Fibroblast of skin of left biceps (primary cell): ENCODE measurements around the gene SLAMF9.
A peak's percentile ranks its signal among the peaks of the same experiment; 100 is the strongest.

Experiments used
- DNase-seq, 2 experiments: peaks; one replicate each; pipeline ENCODE4 v3.0.0-alpha.2; 2013; ENCODE audit warnings: low read depth in 2 of 2

SLAMF9 gene

DNA sequence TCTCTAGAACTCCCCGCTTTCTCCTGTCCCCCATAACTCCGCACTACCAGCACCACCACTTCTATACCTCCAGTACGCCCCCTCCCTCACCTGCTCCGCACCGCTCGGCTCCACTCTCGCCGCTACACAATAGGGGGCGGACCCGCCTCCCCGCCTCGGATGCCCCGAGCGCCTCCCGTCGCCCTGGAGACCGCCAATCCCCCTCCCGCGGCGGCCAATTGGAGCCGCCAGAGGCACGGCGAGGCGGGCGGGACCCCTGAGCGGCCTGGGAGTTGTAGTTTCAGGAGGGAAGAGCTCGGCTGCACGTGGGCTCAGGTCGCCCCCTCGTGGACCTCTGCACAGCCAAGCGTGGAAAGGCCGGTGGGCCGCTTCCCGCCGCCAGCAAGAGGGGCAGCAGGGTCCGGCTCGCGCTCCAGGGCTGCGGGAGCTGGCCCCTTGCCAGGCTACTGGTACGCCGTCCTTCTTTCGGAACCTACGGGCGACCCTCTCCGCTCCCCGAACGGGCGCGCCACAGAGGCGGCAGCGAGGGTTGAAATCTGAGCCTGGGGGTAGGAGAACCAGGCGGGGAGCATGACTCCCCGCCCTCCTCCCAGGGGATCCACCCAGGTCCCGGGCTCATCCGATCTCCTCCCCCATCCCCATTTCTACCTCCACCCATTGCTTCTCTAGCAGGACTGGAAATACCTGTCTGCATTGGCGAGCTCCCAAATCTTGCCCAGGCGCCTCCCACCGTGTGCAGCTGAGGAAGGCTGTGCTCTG is 8.4 kb downstream of the SLAMF9 start, which contains the start of gene IGSF9:
IGSF9 (minus strand) TSS at position 131 of the 759 bp plus-strand sequence. CDS start 2,159 bp downstream, outside the sequence.
- DNase-seq: peak in 1 of 2 experiments; percentile 42

DNA sequence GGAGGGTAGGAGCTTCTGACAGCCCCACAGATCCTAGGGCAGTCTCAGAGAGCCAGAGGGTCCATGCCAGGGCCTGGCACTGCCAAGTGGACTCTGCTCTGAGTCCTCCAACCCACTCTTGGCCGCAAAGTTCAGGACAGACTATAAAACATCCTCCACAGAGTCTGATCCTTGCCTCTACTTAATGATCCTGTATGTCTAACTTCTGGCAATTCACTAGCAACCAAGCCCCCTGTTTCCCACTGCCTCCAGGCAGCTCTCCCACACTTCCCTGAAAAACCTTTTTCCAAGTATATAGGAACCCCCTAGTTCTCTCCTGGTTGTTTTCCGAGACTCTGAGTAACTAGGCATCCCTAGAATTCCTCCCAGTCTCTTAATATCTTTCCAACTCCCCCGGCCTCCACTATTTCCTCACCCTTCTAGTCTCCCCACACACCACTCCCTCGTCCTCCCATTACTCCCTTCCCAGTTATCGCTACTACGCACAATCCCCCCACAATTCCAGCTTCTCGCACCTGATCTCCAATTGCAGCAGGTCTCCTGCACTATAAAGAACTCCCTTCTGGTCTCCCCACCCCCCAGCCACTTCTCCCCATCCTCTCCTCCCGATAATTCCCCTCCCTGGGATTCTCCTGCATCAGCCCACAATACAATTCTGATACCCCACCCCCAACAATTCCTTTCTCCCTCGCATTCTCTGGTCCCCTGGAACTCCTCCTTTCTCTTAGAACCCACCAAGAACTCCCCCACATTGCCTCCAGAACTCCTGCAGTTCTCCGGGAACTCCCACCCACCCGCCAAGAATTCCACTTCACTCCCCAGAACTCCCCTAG is 9.2 kb downstream of the SLAMF9 start:
- no peak for DNase-seq

DNA sequence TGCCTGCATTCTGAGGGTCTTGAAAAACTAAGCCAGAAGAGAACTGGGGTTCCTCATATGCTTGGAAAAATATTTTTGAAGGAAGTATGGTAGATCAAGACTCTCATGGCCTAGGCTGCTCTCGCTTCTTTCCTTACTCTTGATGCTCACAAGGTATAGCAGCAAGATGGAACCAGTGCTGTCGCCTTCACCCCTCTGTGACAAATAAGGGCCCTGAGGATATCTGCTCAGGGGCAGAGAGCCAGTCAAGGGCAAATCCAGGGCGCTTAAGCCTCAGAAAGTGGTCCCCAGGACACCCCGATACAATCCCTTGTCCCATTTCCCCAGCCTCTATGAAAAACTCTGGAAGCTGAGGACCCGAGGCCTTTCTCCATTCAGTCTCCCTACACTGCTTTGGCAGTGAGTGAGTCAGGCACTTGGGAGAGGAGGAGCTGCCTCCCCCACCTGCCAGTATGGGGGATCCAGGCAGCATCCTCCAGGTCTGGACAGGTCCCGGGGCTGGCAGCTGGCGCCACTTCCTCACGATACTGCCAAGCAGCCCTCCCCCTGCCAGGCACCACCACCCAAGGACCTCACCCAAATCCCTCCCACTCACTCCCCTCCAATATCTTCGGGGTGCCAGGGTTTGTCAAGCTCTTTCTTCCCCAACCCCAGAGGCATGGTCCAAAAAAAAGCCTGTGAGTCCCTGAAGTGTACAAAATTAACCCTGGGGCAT is 10.0 kb downstream of the SLAMF9 start:
- DNase-seq: no peak

DNA sequence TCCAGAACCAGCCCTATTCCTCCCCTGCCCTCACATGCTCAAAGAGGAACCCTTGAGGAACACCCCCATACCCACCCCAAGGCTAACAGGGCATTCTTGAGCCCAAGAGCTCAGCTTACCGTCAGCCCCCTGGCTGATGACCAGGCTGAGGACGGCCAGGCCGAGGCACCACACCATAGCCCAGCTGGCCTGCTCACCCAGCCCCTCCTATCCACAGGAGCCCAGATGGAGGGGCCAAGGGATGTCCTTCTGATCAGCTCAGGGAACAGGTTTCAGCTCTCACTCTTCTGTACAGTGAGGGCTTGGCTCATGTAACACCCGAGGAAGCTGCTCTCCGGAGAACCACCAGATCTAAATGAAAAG is 10.8 kb downstream of the SLAMF9 start:
- no peak for DNase-seq

DNA sequence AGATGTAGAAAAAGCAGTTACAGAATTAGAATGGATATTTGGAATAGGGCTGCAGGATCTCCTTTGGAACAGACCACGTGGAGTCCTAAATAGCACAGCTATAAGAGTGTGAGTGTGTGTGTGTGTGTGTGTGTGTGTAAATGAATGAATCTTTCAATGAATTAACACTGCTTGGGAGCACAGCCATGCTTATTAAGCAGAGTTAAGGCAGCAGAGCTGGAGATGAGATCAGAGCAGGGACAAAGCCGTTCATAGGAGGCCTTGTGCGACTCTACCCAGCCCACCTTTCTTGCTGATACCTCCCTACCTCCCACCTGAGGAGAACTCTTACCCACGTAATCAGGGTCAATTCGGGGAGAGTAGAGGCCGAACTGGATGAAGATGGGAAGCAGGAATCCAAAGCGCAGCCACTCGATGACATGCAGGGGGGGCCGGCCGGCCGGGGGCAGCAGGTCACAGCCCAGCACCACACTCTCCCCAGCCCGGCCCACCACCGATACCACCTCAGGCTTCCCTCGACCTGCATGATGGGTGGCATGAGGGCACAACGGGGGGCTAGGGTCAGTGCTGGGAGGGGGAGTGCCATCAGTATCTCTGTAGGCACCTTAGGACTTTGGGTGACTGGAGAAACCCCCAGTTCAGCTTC is 11.3 kb downstream of the SLAMF9 start:
- DNase-seq: no peak

DNA sequence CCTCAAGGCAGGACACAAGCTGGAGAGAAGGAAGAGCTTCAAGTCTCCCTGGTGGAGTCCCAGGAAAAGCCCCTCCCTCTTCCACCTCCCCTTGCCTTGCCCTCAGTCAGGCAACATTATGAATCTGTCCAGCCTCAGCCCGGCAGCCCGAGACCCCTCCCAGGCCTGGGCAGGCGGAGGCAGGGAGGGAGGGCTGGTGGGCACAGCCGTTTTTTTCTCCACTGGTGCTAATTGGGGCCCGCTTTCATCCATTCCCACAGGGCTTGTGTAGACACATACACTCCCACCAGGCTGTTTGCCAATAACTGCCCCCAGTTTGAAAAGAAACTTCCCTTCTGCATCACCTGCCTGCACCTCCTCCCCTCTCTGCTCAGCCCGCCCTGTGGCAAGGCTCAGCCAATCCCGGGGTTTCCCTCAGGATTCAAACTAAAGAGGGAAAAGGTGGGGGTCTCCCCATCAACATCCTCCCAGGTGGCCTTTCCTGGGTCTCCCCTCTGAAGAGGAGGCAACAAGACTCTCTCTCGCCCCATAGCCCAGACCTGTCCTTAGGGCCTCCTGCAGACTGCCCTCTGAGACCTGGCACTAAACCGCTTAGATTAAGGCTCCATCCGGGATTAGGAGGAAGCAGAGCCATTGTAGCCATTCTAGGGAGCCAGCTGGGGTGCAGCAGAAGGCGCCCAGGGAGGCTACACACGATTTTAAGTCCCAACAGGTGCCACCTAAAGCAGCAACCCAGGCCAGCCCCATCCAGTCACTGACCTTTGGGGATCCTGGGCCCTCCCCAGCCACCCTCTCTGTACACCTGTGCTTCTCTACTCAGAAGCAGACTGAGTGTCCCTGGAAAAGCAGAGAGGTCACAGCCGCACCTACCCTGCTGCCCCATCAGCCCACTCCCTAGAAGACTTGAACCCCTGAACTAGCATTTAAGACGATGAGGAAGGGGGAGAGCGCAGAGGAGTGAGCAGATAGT is 12.2 kb downstream of the SLAMF9 start:
- DNase-seq: no peak

DNA sequence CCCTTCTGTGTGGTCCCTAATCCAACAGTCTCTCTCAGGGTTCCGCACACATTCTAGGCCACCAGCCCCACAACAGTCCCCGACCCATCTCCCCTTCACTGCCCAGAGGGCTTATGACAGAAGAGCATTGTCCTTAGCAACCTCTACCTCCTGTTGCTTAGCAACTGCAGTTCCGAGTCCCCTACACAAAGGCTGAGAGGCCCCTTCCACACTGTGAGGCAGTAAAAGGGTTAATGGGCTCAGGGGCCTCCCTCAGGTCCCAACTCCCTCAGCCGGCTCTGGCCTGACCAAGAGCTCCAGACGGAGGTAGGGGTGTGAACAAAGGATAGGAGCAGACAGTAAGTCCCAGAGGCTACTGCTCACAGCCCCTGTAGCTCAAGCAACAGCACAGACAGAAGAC is 12.9 kb downstream of the SLAMF9 start:
- DNase-seq: no peak

DNA sequence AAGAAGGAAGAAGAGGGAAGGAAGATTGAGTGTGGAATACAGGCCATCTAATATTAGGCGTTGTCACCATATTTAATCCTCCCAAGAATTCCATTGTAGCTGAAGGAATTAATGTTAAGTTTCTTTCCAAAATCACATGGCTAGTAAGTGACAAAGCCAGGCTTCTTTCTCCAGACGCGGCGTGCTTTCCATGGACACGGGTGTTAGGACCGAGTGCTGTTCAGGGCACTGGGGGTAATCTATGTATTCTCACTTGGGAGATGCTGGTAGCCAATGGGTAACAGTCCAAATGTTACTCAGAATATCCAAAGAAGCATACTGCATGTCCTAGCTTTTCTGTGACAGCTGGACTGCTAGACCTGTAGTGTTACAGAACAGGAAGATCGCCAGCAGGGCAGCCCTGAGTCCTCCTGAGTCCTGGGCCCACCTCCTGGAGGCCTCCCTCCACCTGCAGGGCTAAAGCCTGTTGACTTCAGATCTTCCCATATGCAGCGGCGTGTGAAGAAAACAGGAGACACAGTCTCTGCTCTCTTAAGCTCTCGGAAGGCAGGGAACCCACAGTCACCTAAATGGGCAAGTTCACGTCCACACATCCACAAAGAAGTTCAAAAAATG is 13.9 kb downstream of the SLAMF9 start:
- no peak for DNase-seq

DNA sequence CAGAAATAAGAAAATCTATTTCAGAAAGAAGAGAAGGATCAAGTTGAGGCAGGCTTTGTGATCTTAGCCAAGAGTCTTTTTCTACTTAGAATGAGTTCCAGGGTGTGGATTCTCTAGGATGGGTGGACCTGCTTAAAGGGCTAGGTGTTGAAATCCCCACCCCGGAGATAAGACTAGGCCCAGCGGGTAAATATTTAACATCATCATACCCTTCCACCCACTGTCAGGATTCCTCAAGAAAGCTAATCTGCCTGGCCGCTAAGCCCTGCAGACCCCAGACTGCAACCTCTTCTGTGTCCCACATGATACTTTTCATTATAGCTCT is 14.4 kb downstream of the SLAMF9 start:
- no peak for DNase-seq

DNA sequence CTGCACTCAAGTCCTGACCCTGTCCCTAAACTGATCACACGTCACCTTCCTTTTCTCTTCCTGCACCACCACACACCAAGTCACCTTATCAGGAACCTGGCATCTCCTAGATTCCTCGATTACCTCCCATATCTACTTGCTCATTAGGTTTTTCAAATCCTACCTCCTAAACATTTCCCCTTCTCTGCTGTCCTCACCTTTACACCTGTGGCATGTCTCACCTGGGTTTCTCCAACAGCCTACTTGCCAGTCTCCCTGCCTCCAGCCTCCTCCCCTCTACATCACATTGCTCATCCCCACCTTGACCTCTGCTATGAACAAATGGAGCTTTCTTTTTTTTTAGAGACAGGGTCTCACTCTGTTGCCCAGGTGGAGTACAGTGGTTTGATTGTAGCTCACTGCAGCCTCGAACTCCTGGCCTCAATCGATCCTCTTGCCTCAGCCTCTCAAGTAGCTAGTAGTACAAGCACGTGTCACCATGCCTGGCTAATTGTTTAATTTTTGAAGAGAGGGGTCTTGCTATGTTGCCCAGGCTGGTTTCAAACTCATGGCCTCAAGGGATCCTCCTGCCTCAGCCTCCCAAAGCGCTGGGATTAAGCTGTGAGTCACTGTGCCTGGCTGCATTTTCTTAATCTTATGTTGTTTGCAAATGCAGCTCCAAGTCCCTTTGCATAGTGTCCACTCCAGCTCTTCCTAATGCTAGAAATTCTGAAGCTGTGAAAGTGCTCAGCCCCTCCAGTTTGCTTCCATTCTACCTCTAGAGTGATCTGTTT is 14.9 kb downstream of the SLAMF9 start:
- DNase-seq: no peak

DNA sequence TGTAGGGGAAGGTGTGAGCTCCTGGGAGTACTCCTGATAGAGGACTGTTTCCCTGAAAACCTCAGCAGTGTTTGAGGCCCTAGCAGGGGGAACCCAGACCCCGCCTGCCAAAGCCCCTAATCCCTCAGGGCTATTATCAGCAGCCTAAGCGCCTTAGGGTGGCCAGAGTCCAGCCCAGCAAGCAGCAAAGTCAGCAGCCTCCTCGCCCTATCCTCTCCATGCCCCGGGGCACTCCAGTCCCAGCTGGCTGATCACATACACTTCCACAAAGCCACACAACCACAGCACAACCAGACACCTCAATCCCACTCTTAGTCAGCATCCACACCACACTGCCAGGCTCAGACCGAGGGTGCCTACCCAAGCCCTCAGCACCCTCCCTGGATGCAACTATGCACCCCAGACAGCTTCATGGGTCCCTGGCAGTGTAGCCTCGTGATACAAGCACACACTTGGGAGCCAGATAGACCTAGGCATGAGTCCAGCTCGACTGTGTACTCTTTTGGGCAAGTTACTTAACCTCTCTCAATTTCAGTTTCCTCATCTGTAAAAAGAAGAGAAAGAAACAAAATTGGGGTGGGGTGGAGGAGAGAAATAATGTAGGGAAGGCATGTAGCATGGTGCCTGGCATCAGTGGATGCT is 15.7 kb downstream of the SLAMF9 start:
- no peak for DNase-seq

DNA sequence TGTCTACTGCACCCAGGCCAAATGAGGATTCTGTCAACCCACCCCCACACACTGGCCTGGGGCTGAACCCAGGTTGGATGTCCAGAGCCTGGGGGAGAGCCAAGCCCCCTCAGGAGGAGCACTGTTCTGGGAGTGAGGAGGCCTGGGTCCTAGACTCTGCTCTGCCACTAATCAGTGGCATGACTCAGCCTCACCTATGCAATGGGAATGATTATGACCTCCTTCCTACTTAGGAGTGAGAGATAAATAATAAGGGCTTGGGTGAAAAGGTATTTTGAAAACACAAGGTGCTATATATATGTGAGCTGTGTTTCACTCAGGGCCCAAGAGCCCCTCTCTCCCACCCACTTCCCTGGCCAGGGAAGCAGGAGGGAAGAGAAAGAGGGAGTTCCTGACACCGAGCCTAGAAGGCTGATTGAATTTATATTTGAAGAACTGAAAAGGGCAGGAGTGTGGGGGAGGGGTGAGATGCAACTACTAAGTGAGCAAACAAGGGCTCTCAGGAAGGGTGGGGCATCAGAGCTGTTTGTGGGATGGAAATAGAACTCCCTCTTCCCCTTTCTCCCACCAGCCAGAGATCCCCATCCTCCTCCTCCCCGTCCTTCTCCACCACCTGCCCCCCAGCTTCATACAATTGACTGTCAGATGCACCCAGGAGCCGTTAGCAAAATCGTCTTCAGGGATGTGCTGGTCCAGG is 16.8 kb downstream of the SLAMF9 start:
- DNase-seq: no peak

DNA sequence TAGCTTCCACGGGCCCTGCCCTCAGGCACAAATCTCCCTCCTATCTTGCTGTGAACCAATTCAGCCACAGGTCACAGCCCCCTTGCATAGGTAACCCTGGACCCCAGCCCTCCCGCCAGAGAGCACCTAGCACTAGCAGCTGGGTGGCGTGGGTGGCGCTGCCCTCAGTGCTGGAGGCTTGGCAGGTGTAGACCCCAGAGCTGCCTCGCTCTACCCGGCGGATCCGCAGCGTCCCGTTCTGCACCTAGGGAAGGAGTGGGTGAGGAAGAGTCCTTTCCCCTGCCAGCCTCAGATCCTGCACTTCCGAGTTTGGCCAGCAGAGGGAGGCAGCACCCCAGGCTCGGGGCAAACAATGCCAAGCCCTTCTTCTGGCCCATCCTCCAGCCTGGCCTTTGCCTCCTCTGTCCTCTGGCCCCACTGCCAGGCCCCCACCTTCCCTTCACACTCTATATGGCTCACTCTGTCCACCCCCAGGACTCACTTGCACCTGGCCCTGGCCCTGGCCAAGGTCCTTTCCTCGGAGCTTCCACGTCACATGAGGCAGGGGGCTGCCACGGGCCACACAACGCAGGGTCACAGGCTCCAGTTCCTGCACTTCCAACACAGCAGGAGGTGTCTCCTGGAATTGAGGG is 17.6 kb downstream of the SLAMF9 start:
- no peak for DNase-seq

DNA sequence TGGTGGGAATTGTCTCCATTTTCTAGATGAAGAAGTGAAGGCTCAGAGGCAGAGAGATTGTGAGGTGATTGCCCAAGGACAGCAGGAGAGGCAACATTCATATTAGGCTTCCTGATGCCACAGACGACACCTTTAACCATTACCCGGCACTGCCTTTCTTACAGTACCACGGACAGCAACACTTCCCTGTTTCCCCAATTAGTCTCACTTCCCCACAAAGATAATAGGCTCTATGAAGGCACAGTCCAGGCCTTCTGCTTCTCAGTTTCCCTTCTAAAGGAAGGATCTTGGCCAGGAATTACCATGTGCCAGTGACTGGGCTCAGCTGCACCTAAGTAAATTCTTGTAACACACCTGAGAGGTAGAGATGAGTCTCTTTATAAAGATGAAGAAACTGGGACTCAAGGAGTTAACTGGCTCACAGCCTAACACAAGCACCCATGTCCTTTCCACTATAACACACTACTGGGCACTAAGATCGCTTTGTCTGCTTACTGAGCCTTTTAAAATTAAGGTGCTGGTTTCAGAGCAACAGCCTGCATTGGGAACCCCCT is 18.2 kb downstream of the SLAMF9 start:
- no peak for DNase-seq

DNA sequence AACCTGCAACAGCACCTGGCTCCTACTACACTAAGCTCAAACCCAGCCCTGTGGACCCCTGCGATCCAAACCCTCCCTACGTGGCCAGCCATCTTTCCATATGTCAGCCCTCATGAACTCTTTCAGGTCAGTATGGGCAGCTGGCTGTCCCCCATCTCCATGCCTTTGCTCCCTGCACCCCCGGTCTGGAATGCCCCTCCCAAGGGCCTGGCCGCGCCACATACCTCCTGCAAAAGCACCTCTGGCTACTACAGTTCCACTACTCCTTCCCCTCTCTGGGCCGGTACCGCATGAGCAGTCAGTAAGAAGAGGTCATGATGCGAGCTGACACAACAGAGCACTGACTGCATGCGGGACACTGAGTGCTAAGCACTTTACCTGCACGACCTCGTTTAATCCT is 18.7 kb downstream of the SLAMF9 start:
- DNase-seq: no peak

DNA sequence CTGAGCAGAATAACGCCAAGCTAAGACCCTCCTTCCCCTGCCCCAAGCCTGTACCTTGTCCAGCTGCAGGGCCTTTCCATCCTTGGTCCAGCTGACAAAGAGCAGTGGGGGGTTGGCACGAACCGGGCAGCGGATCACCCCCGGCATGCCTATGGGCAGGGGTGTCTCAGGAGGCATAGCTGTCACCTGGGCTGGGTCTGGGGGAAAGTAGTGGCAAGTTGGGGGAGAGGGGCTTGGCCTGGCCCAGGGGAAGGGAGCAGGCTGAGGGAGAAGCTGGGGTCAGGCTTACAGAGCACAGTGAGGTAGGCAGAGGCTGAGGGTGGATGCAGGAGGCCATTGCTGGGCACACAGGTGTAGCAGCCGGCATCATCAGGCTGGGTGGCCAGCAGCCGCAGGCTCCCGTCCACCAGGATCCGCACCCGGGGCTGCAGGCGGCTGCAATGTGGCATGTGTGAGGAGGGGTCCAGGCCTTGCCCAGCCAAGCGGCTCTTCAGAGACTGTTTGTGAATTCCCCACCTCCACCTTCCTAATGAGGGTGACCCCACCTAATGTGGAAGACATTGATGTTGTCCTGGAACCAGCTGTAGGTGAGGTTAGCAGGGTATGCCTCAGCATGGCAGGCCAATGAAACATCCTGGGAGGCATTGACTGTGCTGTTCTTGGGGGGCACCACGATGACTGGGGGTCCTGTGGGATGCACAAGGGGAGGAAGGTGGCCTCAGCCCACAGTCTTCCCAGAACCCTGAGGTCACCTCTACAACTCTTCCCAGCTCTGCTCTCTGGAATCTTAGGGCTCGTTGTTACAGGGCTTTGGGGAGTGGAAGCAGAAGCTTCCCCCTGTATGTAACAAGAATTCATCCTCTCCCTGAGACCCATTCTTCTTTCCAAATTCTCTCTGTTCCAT is 19.6 kb downstream of the SLAMF9 start:
- DNase-seq: no peak

DNA sequence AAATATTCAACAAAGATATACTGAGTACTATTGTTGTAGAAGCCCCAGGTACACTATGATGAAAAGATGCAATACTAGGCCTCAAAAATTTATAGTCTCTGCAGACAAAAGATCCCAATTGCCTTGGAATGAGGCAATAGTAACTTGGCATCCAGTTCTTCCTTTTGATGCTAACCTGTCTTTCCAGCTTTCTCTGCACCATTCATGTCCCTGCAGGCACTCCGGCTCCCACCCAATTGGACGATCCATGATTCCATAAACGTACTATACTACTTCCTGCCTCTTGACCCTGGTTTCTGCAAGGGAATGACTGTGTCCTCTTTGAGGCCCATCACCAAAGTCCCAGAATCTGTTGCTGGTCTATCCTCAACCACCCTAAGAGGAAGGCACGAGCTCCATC is 20.7 kb downstream of the SLAMF9 start:
- DNase-seq: no peak
